Left ventricle myocardium inferior (tissue), 1 donor: ENCODE data around the gene GNPTAB. TPM values are rescaled to one million over a fixed set of nuclear protein-coding genes. Genes with fewer than 3 reads are reported as not detected.

Experiments used
- DNase-seq: peaks from one replicate; pipeline ENCODE4 v3.0.0-alpha.2; 2020
- H3K27ac ChIP-seq: fragments of 200-600 bp; replicated peaks from 2 replicates; pipeline ENCODE4 v1.8.0; 2021
- H3K27me3 ChIP-seq: fragments of 200-600 bp; 2 replicates; pipeline ENCODE4 v1.8.0; 2021; ENCODE audit warnings: low read depth
- H3K36me3 ChIP-seq: fragments of 200-600 bp; 2 replicates; pipeline ENCODE4 v1.8.0; 2021
- H3K4me1 ChIP-seq: fragments of 200-600 bp; 2 replicates; pipeline ENCODE4 v1.8.0; 2021
- H3K4me3 ChIP-seq: fragments of 200-600 bp; 2 replicates; pipeline ENCODE4 v1.8.0; 2021; ENCODE audit warnings: mild to moderate bottlenecking, moderate library complexity
- H3K9me3 ChIP-seq: fragments of 200-600 bp; replicated peaks from 2 replicates; pipeline ENCODE4 v1.8.0; 2021
- CTCF ChIP-seq: fragments of 200-600 bp; IDR thresholded peaks from 2 replicates; pipeline ENCODE4 v1.8.0; 2021; ENCODE audit warnings: antibody characterized with exemption, mild to moderate bottlenecking, borderline replicate concordance
- intact Hi-C: fragments of 100-400 bp; cut with micrococcal nuclease; formaldehyde crosslinking; loops from one replicate; pipeline ENCODE4 v1.11.0; 2022
- total RNA-seq: library from RNA; stranded (reverse); fragmentation: NEBNext Ultra II Directional; extraction: Animal tissue kit (Norgen Biotek cat#: 25700); gene quantifications from one replicate; pipeline ENCODE4 v1.2.1, GENCODE V29; 2021
- donor health status: DM: no; HTN: yes; CAD: no; lungs with severe emphysema.

GNPTAB gene
- total RNA-seq, 1 donor from 2014 or later, result 55.2 TPM

- DNase-seq, result no peak
- Histone ChIP-seq H3K27ac (no peak overlapping the region), H3K9me3 (no peaks in the 10 kb centered on the region), H3K4me1 (no peaks in the 10 kb centered on the region), H3K4me3 (no peak overlapping the region), H3K27me3 (no peaks in the 10 kb centered on the region), H3K36me3 (peaks cover 78% of the 10 kb centered on the region)
- intact Hi-C loops, result no loop called here
- no peak for TF ChIP-seq CTCF
Measured at GRCh38 chr12:101732318-101732717, 98.4 kb downstream of the GNPTAB start.

DNA sequence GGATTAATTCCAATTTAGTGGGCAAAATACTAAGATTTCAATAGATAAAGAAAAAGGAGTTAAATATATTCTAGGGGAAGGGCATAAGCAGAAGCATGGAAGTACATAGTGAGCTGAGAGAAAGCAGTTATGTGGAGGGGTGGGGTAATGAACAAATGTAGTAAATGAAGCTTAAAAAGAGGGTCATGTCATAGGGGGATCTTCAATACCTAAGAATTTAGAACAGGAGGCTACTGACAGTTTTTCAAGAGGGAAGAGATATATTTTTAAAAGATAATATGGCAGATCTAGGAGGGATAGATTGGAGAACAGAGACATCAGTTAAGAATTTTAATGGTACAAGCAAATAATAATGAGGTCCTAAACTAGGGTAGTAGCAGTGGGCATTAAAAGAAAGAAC, 100.9 kb downstream of the GNPTAB start:
- DNase-seq, result no peak
- TF ChIP-seq CTCF, result no peak
- H3K4me3 ChIP-seq, result no peak overlapping the region
- H3K9me3 ChIP-seq, result no peaks in the 10 kb centered on the region
- H3K27me3 ChIP-seq, result no peaks in the 10 kb centered on the region
- no peak overlapping the region for H3K27ac ChIP-seq
- H3K4me1 ChIP-seq, result no peaks in the 10 kb centered on the region
- H3K36me3 ChIP-seq, result peaks cover 89% of the 10 kb centered on the region
- intact Hi-C loops, result no loop called here

DNA sequence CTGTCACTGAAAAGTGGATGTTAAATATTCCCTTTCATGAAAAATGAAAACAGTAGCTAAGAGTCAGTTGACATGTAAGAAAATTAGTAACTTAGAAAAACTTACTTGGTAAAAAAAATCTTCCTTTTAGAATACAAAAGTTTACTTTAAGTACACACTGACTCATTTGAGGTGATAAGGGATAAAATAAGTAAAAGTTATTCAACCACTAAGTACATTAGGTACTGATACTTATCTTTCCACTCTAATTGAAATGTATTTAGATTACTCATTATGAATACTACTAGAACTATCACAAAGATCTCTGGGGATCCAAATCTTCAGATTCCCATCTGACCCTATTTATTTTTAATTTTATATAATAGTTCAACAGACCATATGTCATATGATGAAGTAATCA, 103.7 kb downstream of the GNPTAB start:
- intact Hi-C loops, result no loop called here
- Histone ChIP-seq H3K9me3 (no peaks in the 10 kb centered on the region), H3K4me1 (no peaks in the 10 kb centered on the region), H3K27ac (no peak overlapping the region), H3K36me3 (peaks cover 93% of the 10 kb centered on the region), H3K4me3 (no peak overlapping the region), H3K27me3 (no peaks in the 10 kb centered on the region)
- DNase-seq, result no peak
- TF ChIP-seq CTCF, result no peak

DNA sequence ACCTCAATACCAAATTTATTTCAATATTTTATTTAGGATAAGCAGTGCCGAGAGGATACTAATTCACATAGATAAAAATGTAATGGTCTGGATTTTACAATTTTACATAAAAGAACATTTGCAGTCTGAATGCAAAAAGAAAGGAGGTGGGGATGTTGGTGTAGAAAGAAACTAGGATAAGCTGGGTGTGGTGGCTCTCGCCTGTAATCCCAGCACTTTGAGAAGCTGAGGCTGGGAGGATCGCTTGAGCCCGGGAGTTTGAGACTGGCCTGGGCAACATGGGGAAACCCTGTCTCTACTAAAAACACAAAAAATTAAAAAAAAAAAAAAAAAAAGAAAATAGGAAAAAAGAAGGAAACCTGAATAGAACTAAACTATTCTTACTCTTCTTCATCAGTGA, 108.4 kb downstream of the GNPTAB start:
- no peaks in the 10 kb centered on the region for H3K27me3 ChIP-seq
- no peak for TF ChIP-seq CTCF
- no peak for DNase-seq
- peaks cover 83% of the 10 kb centered on the region for H3K36me3 ChIP-seq
- H3K4me1 ChIP-seq, result no peaks in the 10 kb centered on the region
- H3K27ac ChIP-seq, result no peak overlapping the region
- H3K4me3 ChIP-seq, result no peak overlapping the region
- no peaks in the 10 kb centered on the region for H3K9me3 ChIP-seq
- intact Hi-C loops, result no loop called here

- H3K27me3 ChIP-seq, result no peaks in the 10 kb centered on the region
- peaks cover 60% of the 10 kb centered on the region for H3K36me3 ChIP-seq
- H3K4me1 ChIP-seq, result peaks cover 18% of the 10 kb centered on the region
- no peak for DNase-seq
- no peaks in the 10 kb centered on the region for H3K9me3 ChIP-seq
- H3K4me3 ChIP-seq, result no peak overlapping the region
- no peak overlapping the region for H3K27ac ChIP-seq
- no peak for TF ChIP-seq CTCF
- intact Hi-C loops, result no loop called here
Measured at GRCh38 chr12:101720118-101720517, 110.6 kb downstream of the GNPTAB start.

DNA sequence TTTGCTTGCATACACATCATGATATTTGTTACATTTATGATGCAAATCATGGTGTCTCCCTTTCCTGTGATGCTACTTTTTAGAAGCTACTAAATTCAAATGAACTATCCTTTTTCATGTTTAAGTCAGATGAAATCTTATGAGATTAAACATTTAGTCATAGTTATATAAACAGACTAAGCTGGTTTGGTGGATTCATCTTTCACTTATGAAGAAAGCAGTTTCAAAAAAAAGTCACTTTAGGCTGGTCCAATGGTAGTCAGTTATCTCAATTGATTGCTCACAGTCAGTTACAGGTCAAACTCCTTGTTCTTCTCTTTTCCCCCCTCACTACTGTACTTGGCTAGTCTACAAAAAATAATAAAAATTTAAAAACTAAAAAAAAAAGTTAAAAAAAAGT, 111.2 kb downstream of the GNPTAB start:
- DNase-seq, result no peak
- Histone ChIP-seq H3K4me3 (no peak overlapping the region), H3K27me3 (no peaks in the 10 kb centered on the region), H3K9me3 (no peaks in the 10 kb centered on the region), H3K36me3 (peaks cover 54% of the 10 kb centered on the region), H3K4me1 (peaks cover 24% of the 10 kb centered on the region), H3K27ac (no peak overlapping the region)
- intact Hi-C loops, result no loop called here
- TF ChIP-seq CTCF, result no peak
